ENCODE measurements around the gene CRYBB3. TPM values are rescaled to one million over a fixed set of nuclear protein-coding genes. Genes with fewer than 3 reads are reported as not detected.

Gene CRYBB3
- total and polyA plus RNA-seq, 2 donors (not counting 1 experiment from before 2014, with no cell fraction given) = not detected

- Histone ChIP-seq H3K9me3 (ENCODE audit: control insufficient read depth, insufficient read depth, low read depth, low read length) (no peaks in the 10 kb centered on the region), H3K27ac (ENCODE audit: insufficient read depth, low read length) (no peak overlapping the region), H3K4me3 (replicated peaks in 1 of 4; ENCODE audit: control extremely low read depth in 1 of 4, insufficient read depth in 1 of 4, low read depth in 3 of 4, low read length in 4 of 4) (no peak overlapping the region), H4K20me1 (ENCODE audit: control insufficient read depth, extremely low read depth, insufficient read depth, low read length) (no peaks in the 10 kb centered on the region), H2AFZ (ENCODE audit: low read length) (no peak overlapping the region), H3K36me3 (ENCODE audit: control insufficient read depth, insufficient read depth, low read length) (no peaks in the 10 kb centered on the region), H3K4me2 (ENCODE audit: extremely low read depth, insufficient read depth, low read length) (no peak overlapping the region), H3K27me3 (ENCODE audit: control insufficient read depth, insufficient read depth, low read length) (no peaks in the 10 kb centered on the region), H3K9ac (ENCODE audit: insufficient read depth, low read length) (no peak overlapping the region), H3K79me2 (ENCODE audit: control insufficient read depth, insufficient read depth, low read length) (no peaks in the 10 kb centered on the region), H3K4me1 (ENCODE audit: control insufficient read depth, extremely low read depth, insufficient read depth, low read length) (no peaks in the 10 kb centered on the region)
- no peak for TF ChIP-seq CTCF (conservative IDR thresholded peaks at IDR 0.05 in 1 of 2, IDR thresholded peaks at IDR 0.05 in 1 of 2; ENCODE audit: low read depth in 1 of 2, low read length in 2 of 2)
- TF ChIP-seq EZH2 (IDR thresholded peaks at IDR 0.05; ENCODE audit: low read length, missing control alignments) = no peak
- no peak for DNase-seq (ENCODE audit: low read depth in 2 of 2)
Measured at GRCh38 chr22:25219948-25220442, 20.3 kb downstream of the CRYBB3 start.

- Histone ChIP-seq H3K79me2 (ENCODE audit: control insufficient read depth, insufficient read depth, low read length) (no peaks in the 10 kb centered on the region), H3K4me3 (replicated peaks in 1 of 4; ENCODE audit: control extremely low read depth in 1 of 4, insufficient read depth in 1 of 4, low read depth in 3 of 4, low read length in 4 of 4) (no peak overlapping the region), H2AFZ (ENCODE audit: low read length) (no peak overlapping the region), H4K20me1 (ENCODE audit: control insufficient read depth, extremely low read depth, insufficient read depth, low read length) (no peaks in the 10 kb centered on the region), H3K4me1 (ENCODE audit: control insufficient read depth, extremely low read depth, insufficient read depth, low read length) (no peaks in the 10 kb centered on the region), H3K9me3 (ENCODE audit: control insufficient read depth, insufficient read depth, low read depth, low read length) (no peaks in the 10 kb centered on the region), H3K27me3 (ENCODE audit: control insufficient read depth, insufficient read depth, low read length) (no peaks in the 10 kb centered on the region), H3K36me3 (ENCODE audit: control insufficient read depth, insufficient read depth, low read length) (no peaks in the 10 kb centered on the region), H3K9ac (ENCODE audit: insufficient read depth, low read length) (no peak overlapping the region), H3K4me2 (ENCODE audit: extremely low read depth, insufficient read depth, low read length) (no peak overlapping the region), H3K27ac (ENCODE audit: insufficient read depth, low read length) (no peak overlapping the region)
- TF ChIP-seq CTCF (conservative IDR thresholded peaks at IDR 0.05 in 1 of 2, IDR thresholded peaks at IDR 0.05 in 1 of 2; ENCODE audit: low read depth in 1 of 2, low read length in 2 of 2) (no peak), EZH2 (IDR thresholded peaks at IDR 0.05; ENCODE audit: low read length, missing control alignments) (no peak)
- no peak for DNase-seq (ENCODE audit: low read depth in 2 of 2)
Measured at GRCh38 chr22:25221790-25222189, 22.1 kb downstream of the CRYBB3 start.

- Histone ChIP-seq H3K27ac (ENCODE audit: insufficient read depth, low read length) (no peak overlapping the region), H4K20me1 (ENCODE audit: control insufficient read depth, extremely low read depth, insufficient read depth, low read length) (no peaks in the 10 kb centered on the region), H3K36me3 (ENCODE audit: control insufficient read depth, insufficient read depth, low read length) (no peaks in the 10 kb centered on the region), H3K4me3 (replicated peaks in 1 of 4; ENCODE audit: control extremely low read depth in 1 of 4, insufficient read depth in 1 of 4, low read depth in 3 of 4, low read length in 4 of 4) (no peak overlapping the region), H3K9me3 (ENCODE audit: control insufficient read depth, insufficient read depth, low read depth, low read length) (no peaks in the 10 kb centered on the region), H3K79me2 (ENCODE audit: control insufficient read depth, insufficient read depth, low read length) (no peaks in the 10 kb centered on the region), H3K27me3 (ENCODE audit: control insufficient read depth, insufficient read depth, low read length) (no peaks in the 10 kb centered on the region), H3K9ac (ENCODE audit: insufficient read depth, low read length) (no peak overlapping the region), H3K4me2 (ENCODE audit: extremely low read depth, insufficient read depth, low read length) (no peak overlapping the region), H3K4me1 (ENCODE audit: control insufficient read depth, extremely low read depth, insufficient read depth, low read length) (no peaks in the 10 kb centered on the region), H2AFZ (ENCODE audit: low read length) (no peak overlapping the region)
- no peak for DNase-seq (ENCODE audit: low read depth in 2 of 2)
- TF ChIP-seq CTCF (conservative IDR thresholded peaks at IDR 0.05 in 1 of 2, IDR thresholded peaks at IDR 0.05 in 1 of 2; ENCODE audit: low read depth in 1 of 2, low read length in 2 of 2) (no peak), EZH2 (IDR thresholded peaks at IDR 0.05; ENCODE audit: low read length, missing control alignments) (no peak)
Measured at GRCh38 chr22:25223269-25223850, 23.7 kb downstream of the CRYBB3 start.
